ENCODE data around the gene ABCA8.
A peak's percentile ranks its signal among the peaks of the same experiment; 100 is the strongest.

ABCA8 gene

DNA sequence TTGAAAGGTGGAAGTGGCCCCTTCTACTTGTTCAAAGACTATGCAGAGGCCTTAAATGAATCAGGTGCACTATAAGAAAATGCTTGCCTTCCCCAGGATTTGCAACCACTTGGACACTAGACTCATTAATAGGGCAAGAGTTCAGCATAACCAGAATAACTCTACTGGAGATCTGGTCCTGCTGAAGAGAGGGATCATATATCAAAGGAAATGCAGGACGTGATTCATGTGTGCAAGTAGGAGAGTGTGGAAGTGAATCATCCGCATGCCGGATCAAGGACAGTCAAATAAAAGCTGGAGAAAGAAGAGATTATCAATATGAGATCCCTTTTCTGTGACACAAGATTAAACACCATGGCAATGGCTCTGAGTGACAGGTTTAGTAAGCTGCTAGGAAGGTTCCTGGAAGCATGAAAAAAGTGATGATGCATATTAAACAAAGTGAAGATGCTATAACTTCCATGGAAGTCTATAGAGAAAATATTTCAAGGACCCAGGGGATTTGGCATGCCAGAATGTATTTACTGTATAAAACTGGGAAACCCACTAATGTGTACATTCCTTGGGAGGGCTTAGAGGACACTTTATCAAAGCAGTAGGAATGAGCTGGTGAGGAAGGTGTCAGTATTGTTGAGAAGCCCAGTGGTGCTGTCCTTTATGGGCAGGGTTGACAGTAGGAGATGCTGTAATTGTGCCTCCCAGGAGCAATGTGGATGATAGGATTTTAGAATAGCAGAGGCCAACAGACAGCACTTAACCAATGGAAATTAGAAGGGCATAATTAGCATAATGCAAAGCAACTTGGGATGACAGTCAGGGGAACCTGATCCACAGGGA lies 133.1 kb downstream of the ABCA8 start:
- DNase-seq (ENCODE audit: insufficient read length, low spot score) (peak; percentile 65), FAIRE-seq (peak; percentile 96)
- no peak for TF ChIP-seq POLR2A (IDR thresholded peaks at IDR 0.05; ENCODE audit: low read depth, low read length)

DNA sequence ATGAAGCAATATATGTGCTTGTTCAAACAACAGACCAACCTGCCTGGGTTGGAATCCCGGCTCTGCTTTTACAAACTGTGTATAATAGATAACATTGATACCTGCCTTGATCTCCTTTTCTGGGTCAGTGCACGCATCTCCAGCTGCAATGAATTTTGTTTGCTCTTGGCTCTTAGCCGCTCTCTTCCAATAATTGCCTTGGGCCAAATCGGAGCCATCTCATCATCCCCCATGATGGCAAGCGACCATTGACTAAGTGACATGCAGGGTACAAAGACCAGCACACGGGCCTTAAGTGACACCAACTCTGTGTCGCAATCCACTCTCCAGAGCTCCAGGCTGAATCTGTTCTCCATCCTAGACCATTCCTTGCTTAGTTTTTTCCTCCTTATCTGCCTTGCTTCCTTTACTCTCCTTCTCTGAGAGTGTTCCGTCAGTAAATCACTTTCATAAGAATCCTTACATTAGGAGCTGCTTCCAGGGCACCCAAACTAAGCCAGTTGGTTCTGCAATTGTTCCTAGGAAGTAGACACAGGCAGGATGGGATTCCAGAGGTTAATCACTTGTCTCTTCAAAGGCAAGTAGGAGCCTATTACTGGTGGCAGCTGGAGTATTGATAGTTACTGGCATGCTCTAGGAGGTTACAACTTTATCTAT lies 134.2 kb downstream of the ABCA8 start:
- no peak for TF ChIP-seq POLR2A (IDR thresholded peaks at IDR 0.05; ENCODE audit: low read depth, low read length)
- DNase-seq (ENCODE audit: insufficient read length, low spot score) (no peak), FAIRE-seq (no peak)

GRCh38 chr17:68820476-68820824 lies 134.7 kb downstream of the ABCA8 start:
- FAIRE-seq (no peak), DNase-seq (ENCODE audit: insufficient read length, low spot score) (no peak)
- no peak for TF ChIP-seq POLR2A (IDR thresholded peaks at IDR 0.05; ENCODE audit: low read depth, low read length)

DNA sequence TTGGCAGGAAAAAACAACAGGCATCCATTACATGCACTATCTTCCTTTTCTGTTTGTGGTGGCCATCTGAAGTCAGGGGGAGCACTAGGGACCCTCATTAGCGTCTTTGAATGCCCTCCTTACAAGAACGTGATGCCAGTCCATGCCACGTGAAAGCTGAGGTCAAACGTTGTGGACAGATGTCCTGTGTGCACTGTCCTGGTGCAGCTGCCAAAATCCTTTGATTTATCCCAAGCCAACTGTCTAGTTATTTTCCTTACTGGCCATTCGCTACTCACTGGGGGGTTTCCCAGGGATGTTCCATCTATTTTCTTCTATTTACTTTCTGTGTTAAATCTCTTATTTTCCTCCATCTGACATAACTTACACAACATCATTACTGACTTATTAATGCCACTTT lies 135.7 kb downstream of the ABCA8 start:
- FAIRE-seq (no peak), DNase-seq (ENCODE audit: insufficient read length, low spot score) (no peak)
- TF ChIP-seq POLR2A (IDR thresholded peaks at IDR 0.05; ENCODE audit: low read depth, low read length), result no peak
